LHCN-M2 (cell line): ENCODE results near the gene ABCA3. TPM values are rescaled to one million over a fixed set of nuclear protein-coding genes. Genes with fewer than 3 reads are reported as not detected.

Experiments used
- DNase-seq: peaks from one replicate; pipeline ENCODE4 v3.0.0-alpha.2; 2012; ENCODE audit warnings: low read depth
- total RNA-seq: library from RNA; depleted of rRNA; stranded (reverse); fragments of >200 nt; gene quantifications from 2 replicates; pipeline ENCODE4 v1.2.3, GENCODE V29; 2014; rRNA removed

Gene ABCA3
- total RNA-seq, 1 experiment from 2014 or later: 0.29 TPM

- DNase-seq: no peak
Measured at GRCh38 chr16:2235695-2236336, 104.7 kb downstream of the ABCA3 start.

- no peak for DNase-seq
Measured at GRCh38 chr16:2235234-2235651, 105.3 kb downstream of the ABCA3 start.

GRCh38 chr16:2234813-2235170 is 105.7 kb downstream of the ABCA3 start:
- DNase-seq: no peak

- no peak for DNase-seq
Measured at GRCh38 chr16:2233872-2234812, 106.4 kb downstream of the ABCA3 start.

- DNase-seq: no peak
Measured at GRCh38 chr16:2233046-2233775, 107.3 kb downstream of the ABCA3 start.

GRCh38 chr16:2232094-2232990 is 108.2 kb downstream of the ABCA3 start:
- DNase-seq: no peak

GRCh38 chr16:2231016-2231931 is 109.3 kb downstream of the ABCA3 start:
- peak; percentile 97 for DNase-seq

GRCh38 chr16:2230376-2230775 is 110.2 kb downstream of the ABCA3 start:
- no peak for DNase-seq

- DNase-seq: no peak
Measured at GRCh38 chr16:2229632-2230250, 110.8 kb downstream of the ABCA3 start.

- no peak for DNase-seq
Measured at GRCh38 chr16:2229091-2229490, 111.4 kb downstream of the ABCA3 start.

GRCh38 chr16:2228161-2228824 is 112.2 kb downstream of the ABCA3 start:
- no peak for DNase-seq

GRCh38 chr16:2226918-2227317 is 113.6 kb downstream of the ABCA3 start:
- no peak for DNase-seq

- peak; percentile 44 for DNase-seq
Measured at GRCh38 chr16:2226245-2226793, 114.2 kb downstream of the ABCA3 start.

Other genes with a start within 250 kb of the ABCA3 start
- gene PKD1, start 204.8 kb downstream of the ABCA3 start, total RNA-seq: 83.5 and 99.2 TPM in 2 replicates
- gene RAB26, start 192.1 kb downstream of the ABCA3 start, total RNA-seq: 1.6 and 2.0 TPM in 2 replicates
- 125 and 134 TPM in 2 replicates for gene TRAF7, start 184.9 kb downstream of the ABCA3 start, total RNA-seq
- gene CASKIN1, start 144.1 kb downstream of the ABCA3 start, total RNA-seq: 0.06 and 0.29 TPM in 2 replicates
- 27.3 and 38.1 TPM in 2 replicates for gene MLST8, start 135.3 kb downstream of the ABCA3 start, total RNA-seq
- gene BRICD5, start 129.9 kb downstream of the ABCA3 start, total RNA-seq: 4.4 and 6.2 TPM in 2 replicates
- 34.9 and 36.9 TPM in 2 replicates for gene PGP, start 125.9 kb downstream of the ABCA3 start, total RNA-seq
- gene E4F1, start 117.1 kb downstream of the ABCA3 start, total RNA-seq: 33.5 and 34.0 TPM in 2 replicates
- gene DNASE1L2, start 104.3 kb downstream of the ABCA3 start, total RNA-seq: 1.4 and 2.2 TPM in 2 replicates
- 30.9 and 44.5 TPM in 2 replicates for gene ECI1, start 89.1 kb downstream of the ABCA3 start, total RNA-seq
- 175 and 178 TPM in 2 replicates for gene RNPS1, start 72.6 kb downstream of the ABCA3 start, total RNA-seq
- gene CCNF, start 88.7 kb upstream of the ABCA3 start, total RNA-seq: 33.5 and 34.6 TPM in 2 replicates
- 32.0 and 34.4 TPM in 2 replicates for gene TEDC2, start 119.4 kb upstream of the ABCA3 start, total RNA-seq
- gene NTN3, start 130.6 kb upstream of the ABCA3 start, total RNA-seq: 0.11 TPM in 1 of 2 replicates, not detected in the other
- 12.5 and 13.3 TPM in 2 replicates for gene TBC1D24, start 134.4 kb upstream of the ABCA3 start, total RNA-seq
- 31.9 and 42.3 TPM in 2 replicates for gene ATP6V0C, start 173.2 kb upstream of the ABCA3 start, total RNA-seq
- gene AMDHD2, start 179.6 kb upstream of the ABCA3 start, total RNA-seq: 54.6 and 55.9 TPM in 2 replicates
- gene CEMP1, start 190.7 kb upstream of the ABCA3 start, total RNA-seq: not detected in 2 replicates
- 17.9 and 22.7 TPM in 2 replicates for gene PDPK1, start 197.3 kb upstream of the ABCA3 start, total RNA-seq